Stimulated activated naive B cell treated with anti-CD40 and anti-IgM and Interleukin-4, amounts not matched to agents 10 μg/mL and 1 μg/mL and 100 μg/mL, for 72 hours (primary cell): ENCODE data around the gene FARS2.

Experiments used
- ATAC-seq, 2 donors: fragments of 150-1000 bp; cut with Tn5 transposase; replicated peaks; 2 replicates each; pipeline ENCODE4 v1.10.0; 2021; ENCODE audit warnings: moderate library complexity in 1 of 2
- DNase-seq: peaks from one replicate; pipeline ENCODE4 v3.0.0; 2021
- H3K27ac Mint-ChIP-seq: one replicate; pipeline ENCODE4 v1.8.0; 2022; ENCODE audit warnings: mild to moderate bottlenecking, mixed read lengths
- H3K27me3 Mint-ChIP-seq, 2 donors: one replicate each; pipeline ENCODE4 v1.8.0; 2022; ENCODE audit warnings: mixed read lengths in 2 of 2
- H3K36me3 Mint-ChIP-seq, 2 donors: one replicate each; pipeline ENCODE4 v1.8.0; 2022; ENCODE audit warnings: mixed read lengths in 2 of 2, mild to moderate bottlenecking in 1 of 2
- H3K4me1 Mint-ChIP-seq, 2 donors: one replicate each; pipeline ENCODE4 v1.8.0; 2022; ENCODE audit warnings: mixed read lengths in 2 of 2, mild to moderate bottlenecking in 1 of 2
- H3K4me3 Mint-ChIP-seq, 2 donors: one replicate each; pipeline ENCODE4 v1.8.0; 2022; ENCODE audit warnings: mild to moderate bottlenecking in 2 of 2, mixed read lengths in 2 of 2, moderate library complexity in 1 of 2
- H3K9me3 Mint-ChIP-seq, 2 donors: one replicate each; pipeline ENCODE4 v1.8.0; 2022; ENCODE audit warnings: mixed read lengths in 2 of 2, mild to moderate bottlenecking in 1 of 2

The FARS2 gene

GRCh38 chr6:5481033-5481432 lies 219.7 kb downstream of the FARS2 start:
- no peak for DNase-seq
- Mint-ChIP-seq H3K27ac (no peak overlapping the region), H3K36me3 (peaks cover 2 to 4% of the 10 kb centered on the region in 2 donors), H3K4me1 (peaks cover under 1 to 3% of the 10 kb centered on the region in 2 donors), H3K9me3 (no peaks in the 10 kb centered on the region), H3K4me3 (no peak overlapping the region), H3K27me3 (no peaks in the 10 kb centered on the region)
- ATAC-seq, result no peak

DNA sequence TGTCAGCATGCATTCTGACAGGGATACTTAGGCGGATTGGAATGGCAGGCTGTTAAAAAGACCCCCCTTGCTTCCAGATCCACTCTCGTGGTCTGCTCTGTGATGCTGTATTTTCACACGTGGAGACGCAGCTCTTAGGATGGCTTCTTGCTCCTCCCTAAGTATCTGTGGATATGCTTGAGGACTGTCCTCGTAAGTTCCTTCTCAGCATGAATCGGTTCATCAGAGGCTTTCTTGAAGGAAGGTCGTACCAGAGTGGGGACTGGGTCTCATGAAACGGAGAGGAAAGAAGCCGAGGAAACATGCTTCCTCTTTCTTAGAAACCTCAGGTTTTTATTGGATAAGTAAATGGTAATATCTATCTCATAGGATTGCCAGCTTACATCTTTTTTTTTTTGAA lies 220.4 kb downstream of the FARS2 start:
- Mint-ChIP-seq H3K36me3 (peaks cover 5 to 8% of the 10 kb centered on the region in 2 donors), H3K27ac (peak overlapping the region; percentile 42), H3K4me1 (peaks cover 6% of the 10 kb centered on the region in 2 donors), H3K27me3 (no peaks in the 10 kb centered on the region), H3K9me3 (no peaks in the 10 kb centered on the region), H3K4me3 (no peak overlapping the region)
- DNase-seq (no peak), ATAC-seq (no peak)

DNA sequence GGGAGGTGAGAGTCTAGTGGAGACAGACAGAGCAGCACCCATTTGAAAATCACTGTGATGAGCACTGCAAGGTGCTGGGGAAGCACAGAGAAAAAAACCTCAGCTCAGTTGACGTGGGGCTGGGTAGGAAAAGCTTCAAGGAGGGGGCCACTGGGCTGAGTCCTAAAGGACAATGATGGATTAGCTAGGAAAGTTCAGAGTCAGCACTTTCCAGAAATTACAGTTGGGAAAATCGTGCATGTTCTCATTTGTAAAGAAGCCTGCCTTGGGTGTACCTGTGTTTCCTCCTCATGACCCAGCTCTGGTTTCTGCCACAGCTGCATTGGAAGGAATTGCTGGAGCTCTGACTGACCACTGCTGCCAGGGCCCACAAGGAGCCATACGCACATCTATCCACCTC lies 221.3 kb downstream of the FARS2 start:
- Mint-ChIP-seq H3K4me3 (no peak overlapping the region), H3K27me3 (no peaks in the 10 kb centered on the region)
- no peak for ATAC-seq

GRCh38 chr6:5484692-5485091 lies 223.4 kb downstream of the FARS2 start:
- Mint-ChIP-seq H3K36me3 (peaks cover 10 to 27% of the 10 kb centered on the region in 2 donors), H3K4me1 (peaks cover 6% of the 10 kb centered on the region in 2 donors), H3K4me3 (no peak overlapping the region), H3K9me3 (no peaks in the 10 kb centered on the region), H3K27me3 (no peaks in the 10 kb centered on the region), H3K27ac (no peak overlapping the region)
- DNase-seq, result no peak
- ATAC-seq, result no peak

More for the DNA sequence above, 221.3 kb downstream of the FARS2 start:
- Mint-ChIP-seq H3K27ac (no peak overlapping the region), H3K9me3 (no peaks in the 10 kb centered on the region), H3K4me1 (peaks cover 6% of the 10 kb centered on the region in 2 donors), H3K36me3 (peaks cover 6 to 13% of the 10 kb centered on the region in 2 donors)
- no peak for DNase-seq

- Mint-ChIP-seq H3K36me3 (peaks cover 16 to 31% of the 10 kb centered on the region in 2 donors), H3K4me3 (no peak overlapping the region), H3K9me3 (no peaks in the 10 kb centered on the region), H3K27ac (peak overlapping the region; percentile 72), H3K27me3 (no peaks in the 10 kb centered on the region), H3K4me1 (peaks cover 6 to 10% of the 10 kb centered on the region in 2 donors)
- ATAC-seq (peak; percentile 88 to 90), DNase-seq (no peak)
Measured at GRCh38 chr6:5486214-5486613, 224.9 kb downstream of the FARS2 start.

DNA sequence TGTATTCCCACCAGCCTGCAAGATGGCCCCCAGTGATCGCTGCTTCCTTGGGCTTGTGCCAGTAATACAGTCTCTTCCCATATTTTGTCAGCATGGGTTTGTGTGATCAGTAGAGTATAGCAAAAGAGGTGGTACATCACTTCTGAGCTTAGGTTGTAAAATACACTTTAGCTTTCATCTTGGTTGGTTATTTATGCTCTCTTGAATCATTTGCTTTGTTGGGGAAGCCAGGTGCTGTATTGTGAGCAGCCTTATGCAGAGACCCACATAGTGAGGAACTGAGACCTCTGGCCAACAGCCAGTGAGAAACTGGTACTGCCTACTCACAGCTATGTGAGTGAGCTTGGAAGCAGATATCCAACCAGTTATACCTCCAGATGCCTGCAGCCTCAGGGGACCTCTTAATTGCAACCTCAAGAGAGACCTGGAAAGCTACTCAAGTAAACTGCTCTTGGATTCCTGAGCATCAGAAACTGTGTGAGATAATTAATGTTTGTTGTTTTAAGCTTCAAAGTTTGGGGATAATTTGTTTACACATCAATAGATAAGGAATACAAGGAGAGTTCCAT lies 229.3 kb downstream of the FARS2 start:
- no peak overlapping the region for H3K4me3 Mint-ChIP-seq
- no peaks in the 10 kb centered on the region for H3K9me3 Mint-ChIP-seq
- H3K27ac Mint-ChIP-seq, result no peak overlapping the region
- DNase-seq, result no peak
- H3K36me3 Mint-ChIP-seq, result peaks cover 21 to 39% of the 10 kb centered on the region in 2 donors
- H3K4me1 Mint-ChIP-seq, result peaks cover 3 to 10% of the 10 kb centered on the region in 2 donors
- peak in 1 of 2 donors; percentile 45 for ATAC-seq
- no peaks in the 10 kb centered on the region for H3K27me3 Mint-ChIP-seq

DNA sequence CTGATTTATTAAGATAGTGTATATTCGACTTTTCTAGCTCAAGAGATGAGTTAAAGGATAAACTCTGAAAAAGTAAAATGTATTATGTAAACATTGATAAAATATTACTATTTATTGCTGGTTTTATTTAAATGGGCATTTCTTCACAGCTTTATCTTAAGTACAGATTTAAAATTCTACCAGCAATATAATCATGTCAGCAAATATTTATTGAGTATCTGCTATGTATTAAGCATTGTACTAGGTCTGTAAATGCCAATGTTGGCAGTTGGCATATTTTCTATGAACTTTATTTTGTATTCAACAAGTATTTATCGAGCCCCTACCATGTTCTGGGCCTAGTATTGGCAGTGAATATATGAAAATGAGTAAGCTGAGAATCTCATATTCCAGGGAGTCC lies 231.0 kb downstream of the FARS2 start:
- Mint-ChIP-seq H3K27ac (no peak overlapping the region), H3K4me3 (no peak overlapping the region), H3K36me3 (peaks cover 17 to 33% of the 10 kb centered on the region in 2 donors)

DNA sequence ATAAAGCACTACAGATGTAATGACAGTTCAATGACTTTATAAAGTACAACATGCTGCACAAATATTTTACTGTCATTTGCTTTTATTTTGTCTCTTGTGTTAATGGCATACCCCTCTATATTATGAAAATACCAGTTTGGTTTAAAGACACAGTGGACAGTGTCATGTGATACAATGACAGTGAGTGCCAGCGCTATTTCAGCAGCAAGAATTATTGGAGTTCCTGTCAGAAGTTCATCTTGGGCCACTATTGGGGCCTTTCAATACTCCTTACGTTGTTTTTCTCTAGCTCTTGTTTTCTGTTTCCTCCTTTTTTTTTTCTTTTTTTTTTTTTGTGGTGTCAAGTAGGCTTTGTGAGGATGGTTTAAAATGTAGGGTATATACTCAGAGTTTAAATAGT lies 232.5 kb downstream of the FARS2 start:
- H3K4me3 Mint-ChIP-seq, result no peak overlapping the region
- peaks cover 15 to 28% of the 10 kb centered on the region in 2 donors for H3K36me3 Mint-ChIP-seq
- no peaks in the 10 kb centered on the region for H3K9me3 Mint-ChIP-seq
- peaks cover 0 to 4% of the 10 kb centered on the region in 2 donors for H3K4me1 Mint-ChIP-seq
- ATAC-seq, result no peak
- H3K27me3 Mint-ChIP-seq, result no peaks in the 10 kb centered on the region
- H3K27ac Mint-ChIP-seq, result no peak overlapping the region
- DNase-seq, result no peak

More for the DNA sequence above, 231.0 kb downstream of the FARS2 start:
- ATAC-seq (no peak), DNase-seq (no peak)
- peaks cover 0 to 4% of the 10 kb centered on the region in 2 donors for H3K4me1 Mint-ChIP-seq
- no peaks in the 10 kb centered on the region for H3K9me3 Mint-ChIP-seq
- no peaks in the 10 kb centered on the region for H3K27me3 Mint-ChIP-seq

DNA sequence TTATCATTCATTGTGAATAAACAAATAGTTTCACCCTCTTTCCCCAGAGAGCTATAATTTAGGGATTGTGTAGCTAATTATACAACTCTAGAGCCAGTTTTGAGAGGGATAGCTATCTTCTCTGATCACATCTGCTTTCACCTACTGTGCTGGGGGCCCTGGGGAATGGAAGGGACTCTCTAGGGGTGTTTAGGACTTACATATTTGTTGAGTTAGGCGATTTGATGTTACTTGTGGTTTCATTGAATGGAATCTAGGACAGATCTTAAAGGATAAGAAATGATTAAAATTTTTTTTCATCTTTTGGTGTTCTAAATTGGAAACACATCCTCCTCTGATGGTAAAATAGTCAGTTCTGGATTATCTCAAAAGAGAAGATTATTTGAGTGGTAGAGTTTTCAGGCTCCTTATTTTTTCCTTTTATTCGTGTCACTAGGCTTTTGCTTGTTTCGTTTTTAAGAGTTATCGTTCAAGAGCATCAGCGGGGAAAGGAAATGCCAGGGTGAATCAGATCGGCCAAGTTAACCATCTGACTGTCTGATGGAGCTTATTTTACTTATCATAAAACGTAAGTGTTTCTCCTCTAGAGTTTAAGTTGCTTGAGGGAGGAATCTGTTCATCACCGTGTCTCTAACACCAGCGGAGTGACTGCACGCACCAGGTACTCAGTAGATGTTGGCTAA lies 236.7 kb downstream of the FARS2 start:
- no peak for DNase-seq
- no peak overlapping the region for H3K4me3 Mint-ChIP-seq
- peaks cover 7 to 29% of the 10 kb centered on the region in 2 donors for H3K36me3 Mint-ChIP-seq
- peaks cover 0 to 1% of the 10 kb centered on the region in 2 donors for H3K4me1 Mint-ChIP-seq
- ATAC-seq, result no peak
- no peak overlapping the region for H3K27ac Mint-ChIP-seq
- no peaks in the 10 kb centered on the region for H3K9me3 Mint-ChIP-seq
- no peaks in the 10 kb centered on the region for H3K27me3 Mint-ChIP-seq

DNA sequence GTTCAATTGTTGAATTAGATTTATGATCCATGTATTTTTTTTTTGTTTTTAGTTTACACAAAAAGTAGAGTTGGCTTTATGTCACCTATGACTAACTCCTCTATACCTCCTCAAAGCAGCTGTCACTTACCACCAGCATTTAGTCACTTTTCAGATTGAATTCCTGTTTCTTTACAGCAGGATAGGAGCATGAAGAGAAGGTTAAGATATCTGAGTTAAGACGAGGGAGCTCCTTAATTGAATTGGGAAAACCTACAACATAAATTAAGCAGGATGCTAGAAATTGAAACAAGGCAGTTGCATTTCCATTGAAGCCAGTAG lies 237.2 kb downstream of the FARS2 start:
- Mint-ChIP-seq H3K27me3 (no peaks in the 10 kb centered on the region), H3K9me3 (no peaks in the 10 kb centered on the region), H3K36me3 (peaks cover 7 to 29% of the 10 kb centered on the region in 2 donors), H3K27ac (no peak overlapping the region), H3K4me3 (no peak overlapping the region), H3K4me1 (peaks cover 0 to 1% of the 10 kb centered on the region in 2 donors)
- DNase-seq, result no peak
- no peak for ATAC-seq

GRCh38 chr6:5499644-5500306 lies 238.5 kb downstream of the FARS2 start:
- peak overlapping the region; percentile 67 for H3K27ac Mint-ChIP-seq
- ATAC-seq, result no peak

GRCh38 chr6:5501837-5502236 lies 240.5 kb downstream of the FARS2 start:
- H3K4me3 Mint-ChIP-seq, result no peak overlapping the region
- H3K36me3 Mint-ChIP-seq, result peaks cover 7 to 29% of the 10 kb centered on the region in 2 donors
- ATAC-seq (no peak), DNase-seq (no peak)
- peaks cover 10 to 11% of the 10 kb centered on the region in 2 donors for H3K4me1 Mint-ChIP-seq
- H3K27ac Mint-ChIP-seq, result no peak overlapping the region
- no peaks in the 10 kb centered on the region for H3K27me3 Mint-ChIP-seq
- no peaks in the 10 kb centered on the region for H3K9me3 Mint-ChIP-seq

More at GRCh38 chr6:5499644-5500306, 238.5 kb downstream of the FARS2 start:
- H3K36me3 Mint-ChIP-seq, result peaks cover 7 to 29% of the 10 kb centered on the region in 2 donors
- H3K4me3 Mint-ChIP-seq, result no peak overlapping the region
- DNase-seq, result no peak
- no peaks in the 10 kb centered on the region for H3K27me3 Mint-ChIP-seq
- H3K9me3 Mint-ChIP-seq, result no peaks in the 10 kb centered on the region
- H3K4me1 Mint-ChIP-seq, result peaks cover 0 to 1% of the 10 kb centered on the region in 2 donors

GRCh38 chr6:5504078-5504477 lies 242.8 kb downstream of the FARS2 start:
- DNase-seq (no peak), ATAC-seq (no peak)
- H3K27me3 Mint-ChIP-seq, result no peaks in the 10 kb centered on the region
- H3K4me1 Mint-ChIP-seq, result peaks cover 25 to 31% of the 10 kb centered on the region in 2 donors
- peaks cover 12 to 28% of the 10 kb centered on the region in 2 donors for H3K36me3 Mint-ChIP-seq
- no peaks in the 10 kb centered on the region for H3K9me3 Mint-ChIP-seq
- no peak overlapping the region for H3K27ac Mint-ChIP-seq
- no peak overlapping the region for H3K4me3 Mint-ChIP-seq

DNA sequence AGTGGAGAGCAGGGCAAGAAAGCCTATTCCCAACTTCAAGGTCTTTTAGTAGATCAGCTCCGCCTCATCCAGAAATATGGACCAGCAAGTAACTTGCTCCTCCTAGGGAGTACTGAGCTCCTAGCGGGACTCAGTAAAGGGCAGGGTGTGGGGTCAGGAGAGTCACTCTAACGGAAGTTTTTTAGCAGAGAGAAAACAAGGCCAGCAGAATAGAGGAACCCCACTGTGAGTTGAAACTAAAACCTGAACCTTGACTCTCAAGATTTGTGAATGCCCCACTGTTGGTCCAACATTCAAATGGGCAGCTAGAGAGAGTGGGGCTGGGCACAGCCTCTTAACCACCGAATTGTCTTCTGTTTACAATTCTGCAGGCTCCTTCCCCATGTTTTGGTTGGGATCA lies 244.8 kb downstream of the FARS2 start:
- H3K27me3 Mint-ChIP-seq, result no peaks in the 10 kb centered on the region
- no peaks in the 10 kb centered on the region for H3K9me3 Mint-ChIP-seq
- peak overlapping the region; percentile 81 to 85 for H3K4me3 Mint-ChIP-seq
- H3K27ac Mint-ChIP-seq, result peak overlapping the region; percentile 99
- peak; percentile 4 for DNase-seq
- peaks cover 24 to 31% of the 10 kb centered on the region in 2 donors for H3K4me1 Mint-ChIP-seq
- ATAC-seq, result peak; percentile 65 to 66
- peaks cover 11 to 23% of the 10 kb centered on the region in 2 donors for H3K36me3 Mint-ChIP-seq

GRCh38 chr6:5506597-5506996 lies 245.3 kb downstream of the FARS2 start:
- Mint-ChIP-seq H3K9me3 (no peaks in the 10 kb centered on the region), H3K36me3 (peaks cover 11 to 23% of the 10 kb centered on the region in 2 donors), H3K4me1 (peaks cover 24 to 31% of the 10 kb centered on the region in 2 donors), H3K27ac (peak overlapping the region; percentile 99), H3K27me3 (no peaks in the 10 kb centered on the region), H3K4me3 (peak overlapping the region; percentile 81 to 85)
- DNase-seq (peak; percentile 7), ATAC-seq (peak; percentile 72 to 73)
